SK-N-SH treated with all-trans-retinoic acid at 6 μM for 48 hours (cell line): ENCODE data around the gene CFAP299.

ENCODE experiments used
- ATAC-seq: fragments of 200-7000 bp; cut with Tn5 transposase; 3 replicates; pipeline ENCODE4 v1.9.1; 2020; ENCODE audit warnings: mild to moderate bottlenecking, moderate library complexity
- ARNTL ChIP-seq: fragments of 450-650 bp; formaldehyde crosslinking; IDR thresholded peaks from 2 replicates; pipeline ENCODE4 v1.5.0; 2020; ENCODE audit warnings: low read depth, mild to moderate bottlenecking, moderate library complexity, borderline replicate concordance
- BACH2 ChIP-seq: fragments of 250-450 bp; sonication (Bioruptor Pico); IDR thresholded peaks from 2 replicates; pipeline ENCODE4 v1.9.0; 2021; ENCODE audit warnings: mild to moderate bottlenecking, borderline replicate concordance
- CSDC2 ChIP-seq: fragments of 250-450 bp; sonication (Bioruptor Pico); IDR thresholded peaks from 2 replicates; pipeline ENCODE4 v1.5.0; 2020; ENCODE audit warnings: mild to moderate bottlenecking, moderate library complexity
- ESRRG ChIP-seq: fragments of 250-450 bp; sonication (Bioruptor Pico); IDR thresholded peaks from 2 replicates; pipeline ENCODE4 v1.6.1; 2021; ENCODE audit warnings: mild to moderate bottlenecking
- GLIS3 ChIP-seq: fragments of 250-450 bp; sonication (Bioruptor Pico); IDR thresholded peaks from 2 replicates; pipeline ENCODE4 v1.5.0; 2020; ENCODE audit warnings: mild to moderate bottlenecking, moderate library complexity
- ISL1 ChIP-seq: fragments of 250-450 bp; sonication (Bioruptor Pico); IDR thresholded peaks from 2 replicates; pipeline ENCODE4 v2.1.2; 2022; ENCODE audit warnings: mild to moderate bottlenecking, moderate library complexity
- OSR1 ChIP-seq: fragments of 250-450 bp; sonication (Bioruptor Pico); IDR thresholded peaks from 2 replicates; pipeline ENCODE4 v1.8.0; 2022; ENCODE audit warnings: moderate library complexity, mild to moderate bottlenecking, inconsistent platforms
- RARB ChIP-seq: fragments of 250-450 bp; sonication (Bioruptor Pico); IDR thresholded peaks from 2 replicates; pipeline ENCODE4 v1.8.0; 2021; ENCODE audit warnings: mild to moderate bottlenecking, moderate library complexity
- SNAI2 ChIP-seq: fragments of 250-450 bp; sonication (Bioruptor Pico); IDR thresholded peaks from 2 replicates; pipeline ENCODE4 v1.5.0; 2020; ENCODE audit warnings: mild to moderate bottlenecking, moderate library complexity
- TCF4 ChIP-seq: fragments of 250-450 bp; sonication (Bioruptor Pico); IDR thresholded peaks from 2 replicates; pipeline ENCODE4 v1.8.0; 2021; ENCODE audit warnings: mild to moderate bottlenecking, moderate library complexity, borderline replicate concordance
- TOX ChIP-seq: fragments of 250-450 bp; sonication (Bioruptor Pico); IDR thresholded peaks from 2 replicates; pipeline ENCODE4 v1.8.0; 2021; ENCODE audit warnings: mild to moderate bottlenecking, moderate library complexity, borderline replicate concordance
- ZC3H10 ChIP-seq: fragments of 250-450 bp; sonication (Bioruptor Pico); IDR thresholded peaks from 2 replicates; pipeline ENCODE4 v1.5.1; 2021; ENCODE audit warnings: mild to moderate bottlenecking, moderate library complexity
- ZFP3 ChIP-seq: fragments of 250-450 bp; sonication (Bioruptor Pico); IDR thresholded peaks from 2 replicates; pipeline ENCODE4 v1.5.0; 2020; ENCODE audit warnings: mild to moderate bottlenecking, moderate library complexity
- ZFP30 ChIP-seq: fragments of 450-650 bp; formaldehyde crosslinking; IDR thresholded peaks from 2 replicates; pipeline ENCODE4 v1.5.0; 2022; ENCODE audit warnings: mild to moderate bottlenecking, moderate library complexity
- ZNF565 ChIP-seq: fragments of 450-650 bp; formaldehyde crosslinking; conservative IDR thresholded peaks from 2 replicates; pipeline ENCODE4 v1.5.0; 2020; ENCODE audit warnings: low read depth, mild to moderate bottlenecking, moderate library complexity
- ZNF70 ChIP-seq: fragments of 450-650 bp; formaldehyde crosslinking; IDR thresholded peaks from 2 replicates; pipeline ENCODE4 v1.5.0; 2020; ENCODE audit warnings: mild to moderate bottlenecking, moderate library complexity
- ZNF8 ChIP-seq: fragments of 450-650 bp; formaldehyde crosslinking; IDR thresholded peaks from 2 replicates; pipeline ENCODE4 v1.5.0; 2020; ENCODE audit warnings: mild to moderate bottlenecking, moderate library complexity
- TF ChIP-seq, protein P1 (sequence below): fragments of 250-450 bp; sonication (Bioruptor Pico); IDR thresholded peaks from 2 replicates; pipeline ENCODE4 v1.5.0; 2020; ENCODE audit warnings: mild to moderate bottlenecking, moderate library complexity
- TF ChIP-seq, protein P2 (sequence below): fragments of 250-450 bp; sonication (Bioruptor Pico); IDR thresholded peaks from 2 replicates; pipeline ENCODE4 v1.8.0; 2020; ENCODE audit warnings: mild to moderate bottlenecking, moderate library complexity, borderline replicate concordance
- TF ChIP-seq, protein P3 (sequence below): fragments of 250-450 bp; sonication (Bioruptor Pico); IDR thresholded peaks from 2 replicates; pipeline ENCODE4 v1.5.1; 2020; ENCODE audit warnings: low read depth, mild to moderate bottlenecking, moderate library complexity
- TF ChIP-seq, protein P4 (sequence below): fragments of 250-450 bp; sonication (Bioruptor Pico); IDR thresholded peaks from 2 replicates; pipeline ENCODE4 v1.8.0; 2021; ENCODE audit warnings: low read depth, mild to moderate bottlenecking, moderate library complexity, borderline replicate concordance
- TF ChIP-seq, protein P5 (sequence below): fragments of 250-450 bp; sonication (Bioruptor Pico); IDR thresholded peaks from 2 replicates; pipeline ENCODE4 v1.5.1; 2021; ENCODE audit warnings: mild to moderate bottlenecking, moderate library complexity

Gene CFAP299

DNA sequence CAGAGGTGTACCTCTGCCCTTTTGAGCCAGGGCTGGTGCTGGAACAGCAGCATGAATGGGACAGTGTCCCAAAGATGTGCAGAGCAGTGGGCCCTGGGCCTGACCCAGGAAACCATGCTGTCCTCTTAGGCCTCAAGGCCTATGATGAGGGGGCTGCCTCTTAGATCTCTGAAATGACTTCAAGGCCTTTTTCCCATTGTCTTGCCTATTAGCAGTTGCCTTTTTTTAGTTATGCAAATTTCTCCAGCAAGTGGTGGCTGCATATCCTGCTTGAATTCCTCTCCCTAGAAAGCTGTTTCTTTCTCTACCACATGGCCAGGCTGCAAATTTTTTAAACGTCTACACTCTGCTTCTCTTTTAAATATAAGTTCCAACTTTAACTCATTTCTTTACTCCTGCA, 160.3 kb downstream of the CFAP299 start:
- TF ChIP-seq CSDC2 (CRISPR knock-in tag) (no peak), ZNF70 (CRISPR knock-in tag) (no peak), ZFP3 (CRISPR knock-in tag) (no peak), TCF4 (CRISPR knock-in tag) (no peak)
- TF ChIP-seq, all 23 proteins: peak for 0
- no peak for ATAC-seq

DNA sequence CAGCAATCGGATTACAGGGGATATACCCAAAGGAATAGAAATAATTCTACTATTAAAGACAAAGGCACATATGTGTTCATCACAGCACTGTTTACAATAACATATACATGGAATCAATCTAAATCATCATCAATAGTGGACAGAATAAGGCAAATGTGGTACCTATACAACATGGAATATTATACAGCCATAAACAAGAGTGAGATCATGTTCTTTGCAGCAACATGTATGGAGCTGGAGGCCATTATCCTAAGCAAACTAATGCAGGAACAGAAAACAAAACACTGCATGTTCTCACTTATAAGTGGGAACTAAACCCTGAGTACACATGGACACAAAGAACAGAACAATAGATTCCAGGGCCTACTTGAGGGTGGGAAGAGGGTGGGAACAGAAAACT, 163.2 kb downstream of the CFAP299 start:
- TF ChIP-seq TCF4 (CRISPR knock-in tag) (no peak), ZC3H10 (CRISPR knock-in tag) (no peak), ZNF565 (CRISPR knock-in tag) (no peak), ZFP3 (CRISPR knock-in tag) (no peak), ZNF8 (no peak), BACH2 (CRISPR knock-in tag) (no peak), ARNTL (CRISPR knock-in tag) (no peak), ESRRG (CRISPR knock-in tag) (no peak), GLIS3 (CRISPR knock-in tag) (no peak), ISL1 (CRISPR knock-in tag) (no peak), ZFP30 (CRISPR knock-in tag) (no peak), CSDC2 (CRISPR knock-in tag) (no peak), TOX (CRISPR knock-in tag) (no peak), ZNF70 (CRISPR knock-in tag) (no peak), OSR1 (CRISPR knock-in tag) (no peak), SNAI2 (CRISPR knock-in tag) (no peak), RARB (CRISPR knock-in tag) (no peak)
- TF ChIP-seq, protein P1, sequence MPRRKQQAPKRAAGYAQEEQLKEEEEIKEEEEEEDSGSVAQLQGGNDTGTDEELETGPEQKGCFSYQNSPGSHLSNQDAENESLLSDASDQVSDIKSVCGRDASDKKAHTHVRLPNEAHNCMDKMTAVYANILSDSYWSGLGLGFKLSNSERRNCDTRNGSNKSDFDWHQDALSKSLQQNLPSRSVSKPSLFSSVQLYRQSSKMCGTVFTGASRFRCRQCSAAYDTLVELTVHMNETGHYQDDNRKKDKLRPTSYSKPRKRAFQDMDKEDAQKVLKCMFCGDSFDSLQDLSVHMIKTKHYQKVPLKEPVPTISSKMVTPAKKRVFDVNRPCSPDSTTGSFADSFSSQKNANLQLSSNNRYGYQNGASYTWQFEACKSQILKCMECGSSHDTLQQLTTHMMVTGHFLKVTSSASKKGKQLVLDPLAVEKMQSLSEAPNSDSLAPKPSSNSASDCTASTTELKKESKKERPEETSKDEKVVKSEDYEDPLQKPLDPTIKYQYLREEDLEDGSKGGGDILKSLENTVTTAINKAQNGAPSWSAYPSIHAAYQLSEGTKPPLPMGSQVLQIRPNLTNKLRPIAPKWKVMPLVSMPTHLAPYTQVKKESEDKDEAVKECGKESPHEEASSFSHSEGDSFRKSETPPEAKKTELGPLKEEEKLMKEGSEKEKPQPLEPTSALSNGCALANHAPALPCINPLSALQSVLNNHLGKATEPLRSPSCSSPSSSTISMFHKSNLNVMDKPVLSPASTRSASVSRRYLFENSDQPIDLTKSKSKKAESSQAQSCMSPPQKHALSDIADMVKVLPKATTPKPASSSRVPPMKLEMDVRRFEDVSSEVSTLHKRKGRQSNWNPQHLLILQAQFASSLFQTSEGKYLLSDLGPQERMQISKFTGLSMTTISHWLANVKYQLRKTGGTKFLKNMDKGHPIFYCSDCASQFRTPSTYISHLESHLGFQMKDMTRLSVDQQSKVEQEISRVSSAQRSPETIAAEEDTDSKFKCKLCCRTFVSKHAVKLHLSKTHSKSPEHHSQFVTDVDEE (CRISPR knock-in tag), result no peak
- TF ChIP-seq, protein P2, sequence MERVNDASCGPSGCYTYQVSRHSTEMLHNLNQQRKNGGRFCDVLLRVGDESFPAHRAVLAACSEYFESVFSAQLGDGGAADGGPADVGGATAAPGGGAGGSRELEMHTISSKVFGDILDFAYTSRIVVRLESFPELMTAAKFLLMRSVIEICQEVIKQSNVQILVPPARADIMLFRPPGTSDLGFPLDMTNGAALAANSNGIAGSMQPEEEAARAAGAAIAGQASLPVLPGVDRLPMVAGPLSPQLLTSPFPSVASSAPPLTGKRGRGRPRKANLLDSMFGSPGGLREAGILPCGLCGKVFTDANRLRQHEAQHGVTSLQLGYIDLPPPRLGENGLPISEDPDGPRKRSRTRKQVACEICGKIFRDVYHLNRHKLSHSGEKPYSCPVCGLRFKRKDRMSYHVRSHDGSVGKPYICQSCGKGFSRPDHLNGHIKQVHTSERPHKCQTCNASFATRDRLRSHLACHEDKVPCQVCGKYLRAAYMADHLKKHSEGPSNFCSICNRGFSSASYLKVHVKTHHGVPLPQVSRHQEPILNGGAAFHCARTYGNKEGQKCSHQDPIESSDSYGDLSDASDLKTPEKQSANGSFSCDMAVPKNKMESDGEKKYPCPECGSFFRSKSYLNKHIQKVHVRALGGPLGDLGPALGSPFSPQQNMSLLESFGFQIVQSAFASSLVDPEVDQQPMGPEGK (CRISPR knock-in tag), result no peak
- TF ChIP-seq, protein P3, sequence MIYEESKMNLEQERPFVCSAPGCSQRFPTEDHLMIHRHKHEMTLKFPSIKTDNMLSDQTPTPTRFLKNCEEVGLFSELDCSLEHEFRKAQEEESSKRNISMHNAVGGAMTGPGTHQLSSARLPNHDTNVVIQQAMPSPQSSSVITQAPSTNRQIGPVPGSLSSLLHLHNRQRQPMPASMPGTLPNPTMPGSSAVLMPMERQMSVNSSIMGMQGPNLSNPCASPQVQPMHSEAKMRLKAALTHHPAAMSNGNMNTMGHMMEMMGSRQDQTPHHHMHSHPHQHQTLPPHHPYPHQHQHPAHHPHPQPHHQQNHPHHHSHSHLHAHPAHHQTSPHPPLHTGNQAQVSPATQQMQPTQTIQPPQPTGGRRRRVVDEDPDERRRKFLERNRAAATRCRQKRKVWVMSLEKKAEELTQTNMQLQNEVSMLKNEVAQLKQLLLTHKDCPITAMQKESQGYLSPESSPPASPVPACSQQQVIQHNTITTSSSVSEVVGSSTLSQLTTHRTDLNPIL (CRISPR knock-in tag), result no peak
- ATAC-seq, result no peak

DNA sequence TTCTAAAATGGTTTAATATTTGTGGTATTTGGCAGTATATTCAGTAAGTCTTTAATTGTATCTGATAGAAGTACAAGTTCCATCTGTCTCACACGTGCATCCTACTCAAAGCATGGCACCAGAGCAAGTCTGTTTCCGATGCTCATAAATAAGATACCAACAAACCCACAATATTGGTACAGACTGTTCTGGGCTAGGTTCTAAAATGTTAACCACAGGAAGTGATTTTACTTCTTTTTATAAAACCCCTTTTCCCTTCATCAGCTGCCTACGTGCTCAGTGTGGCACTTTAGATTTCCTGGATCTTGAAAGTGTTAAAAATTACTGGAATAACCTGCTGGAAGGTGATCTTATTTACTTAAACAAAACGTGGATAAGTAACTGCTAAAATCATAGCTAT, 165.1 kb downstream of the CFAP299 start:
- ATAC-seq, result no peak
- TF ChIP-seq, protein P2 (CRISPR knock-in tag), result no peak
- TF ChIP-seq OSR1 (CRISPR knock-in tag), result no peak
- TF ChIP-seq TCF4 (CRISPR knock-in tag), result no peak
- TF ChIP-seq ZC3H10 (CRISPR knock-in tag), result no peak

DNA sequence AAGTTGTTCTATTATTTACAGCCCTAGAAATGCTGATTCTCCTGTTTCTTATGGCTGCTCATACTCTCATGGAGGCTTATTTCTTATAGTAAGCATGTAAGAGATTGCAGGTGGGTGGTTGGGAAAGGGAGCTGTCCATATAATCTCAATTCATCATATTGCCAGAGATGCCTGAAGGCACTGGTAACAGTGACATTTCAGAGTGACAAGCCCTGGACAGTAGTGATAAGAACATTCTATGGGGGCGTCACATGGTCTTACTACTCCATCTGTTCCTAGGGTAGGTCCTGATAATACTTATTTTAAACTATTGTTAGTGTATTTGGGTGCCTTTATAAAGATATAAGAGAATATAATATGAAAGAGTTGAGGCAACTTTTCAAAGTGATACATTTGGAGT, 171.5 kb downstream of the CFAP299 start:
- ATAC-seq, result no peak
- TF ChIP-seq OSR1 (CRISPR knock-in tag) (no peak), ZNF8 (no peak), ISL1 (CRISPR knock-in tag) (no peak), ZC3H10 (CRISPR knock-in tag) (no peak), TOX (CRISPR knock-in tag) (no peak), ESRRG (CRISPR knock-in tag) (no peak), ZNF70 (CRISPR knock-in tag) (no peak), TCF4 (CRISPR knock-in tag) (no peak), BACH2 (CRISPR knock-in tag) (no peak), SNAI2 (CRISPR knock-in tag) (no peak), CSDC2 (CRISPR knock-in tag) (no peak), ZFP3 (CRISPR knock-in tag) (no peak), ZNF565 (CRISPR knock-in tag) (no peak)
- TF ChIP-seq, protein P4, sequence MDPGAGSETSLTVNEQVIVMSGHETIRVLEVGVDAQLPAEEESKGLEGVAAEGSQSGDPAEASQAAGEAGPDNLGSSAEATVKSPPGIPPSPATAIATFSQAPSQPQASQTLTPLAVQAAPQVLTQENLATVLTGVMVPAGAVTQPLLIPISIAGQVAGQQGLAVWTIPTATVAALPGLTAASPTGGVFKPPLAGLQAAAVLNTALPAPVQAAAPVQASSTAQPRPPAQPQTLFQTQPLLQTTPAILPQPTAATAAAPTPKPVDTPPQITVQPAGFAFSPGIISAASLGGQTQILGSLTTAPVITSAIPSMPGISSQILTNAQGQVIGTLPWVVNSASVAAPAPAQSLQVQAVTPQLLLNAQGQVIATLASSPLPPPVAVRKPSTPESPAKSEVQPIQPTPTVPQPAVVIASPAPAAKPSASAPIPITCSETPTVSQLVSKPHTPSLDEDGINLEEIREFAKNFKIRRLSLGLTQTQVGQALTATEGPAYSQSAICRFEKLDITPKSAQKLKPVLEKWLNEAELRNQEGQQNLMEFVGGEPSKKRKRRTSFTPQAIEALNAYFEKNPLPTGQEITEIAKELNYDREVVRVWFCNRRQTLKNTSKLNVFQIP, result no peak
- TF ChIP-seq, protein P2 (CRISPR knock-in tag), result no peak
- TF ChIP-seq, protein P5, sequence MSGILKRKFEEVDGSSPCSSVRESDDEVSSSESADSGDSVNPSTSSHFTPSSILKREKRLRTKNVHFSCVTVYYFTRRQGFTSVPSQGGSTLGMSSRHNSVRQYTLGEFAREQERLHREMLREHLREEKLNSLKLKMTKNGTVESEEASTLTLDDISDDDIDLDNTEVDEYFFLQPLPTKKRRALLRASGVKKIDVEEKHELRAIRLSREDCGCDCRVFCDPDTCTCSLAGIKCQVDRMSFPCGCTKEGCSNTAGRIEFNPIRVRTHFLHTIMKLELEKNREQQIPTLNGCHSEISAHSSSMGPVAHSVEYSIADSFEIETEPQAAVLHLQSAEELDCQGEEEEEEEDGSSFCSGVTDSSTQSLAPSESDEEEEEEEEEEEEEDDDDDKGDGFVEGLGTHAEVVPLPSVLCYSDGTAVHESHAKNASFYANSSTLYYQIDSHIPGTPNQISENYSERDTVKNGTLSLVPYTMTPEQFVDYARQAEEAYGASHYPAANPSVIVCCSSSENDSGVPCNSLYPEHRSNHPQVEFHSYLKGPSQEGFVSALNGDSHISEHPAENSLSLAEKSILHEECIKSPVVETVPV (CRISPR knock-in tag), result no peak
